GM18511 (cell line): ENCODE results near the gene MYO9A.

Experiments used
- ATAC-seq: cut with Tn5 transposase; IDR thresholded peaks from one replicate; pipeline ENCODE4 v1.9.1; 2021; ENCODE audit warnings: mild to moderate bottlenecking, moderate library complexity; ENCODE audit not compliant: unreplicated experiment

MYO9A gene

GRCh38 chr15:71970435-71970834 is 147.5 kb downstream of the MYO9A start:
- ATAC-seq, result no peak

GRCh38 chr15:71962537-71962936 is 155.4 kb downstream of the MYO9A start:
- no peak for ATAC-seq

DNA sequence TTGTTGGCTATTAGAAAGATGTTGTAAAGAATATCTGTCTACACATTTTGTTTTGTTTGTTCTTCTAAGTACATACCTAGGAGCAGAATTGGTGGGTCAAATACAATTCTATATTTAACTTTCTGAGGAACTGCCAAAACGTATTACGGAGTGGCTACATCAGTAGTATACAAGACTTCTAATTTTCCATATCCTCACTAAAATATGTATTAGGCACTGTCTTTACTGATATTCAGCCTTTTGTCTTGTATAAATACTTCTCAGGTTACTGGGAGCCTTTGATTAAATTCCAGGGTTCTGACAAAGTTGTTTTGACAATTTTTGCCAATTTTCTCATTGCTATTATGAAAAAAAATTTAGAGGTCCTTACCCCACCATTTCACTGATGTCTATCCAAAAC is 160.9 kb downstream of the MYO9A start:
- ATAC-seq, result no peak

- no peak for ATAC-seq
Observed at GRCh38 chr15:71951134-71951533, 166.8 kb downstream of the MYO9A start.

GRCh38 chr15:71945012-71945411 is 172.9 kb downstream of the MYO9A start:
- no peak for ATAC-seq

DNA sequence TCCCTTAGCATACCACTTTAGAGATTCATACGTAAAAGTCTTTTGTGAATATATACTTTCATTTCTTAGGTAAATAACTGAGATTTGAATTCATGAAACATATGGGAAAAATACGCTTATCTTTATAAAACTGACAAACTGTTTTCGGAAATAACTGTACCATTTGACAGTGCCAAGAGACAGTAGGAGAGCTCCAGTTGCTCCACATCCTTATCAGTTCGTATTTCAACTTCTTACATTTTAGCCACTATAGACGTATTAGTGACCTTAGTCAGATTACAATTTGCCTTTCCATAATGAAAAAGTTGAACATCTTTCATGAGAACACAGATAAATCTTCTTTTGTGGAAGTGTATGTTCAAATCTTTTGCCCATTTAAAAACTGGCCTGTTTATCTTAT is 174.1 kb downstream of the MYO9A start:
- ATAC-seq, result no peak

- ATAC-seq, result no peak
Observed at GRCh38 chr15:71939981-71940588, 177.9 kb downstream of the MYO9A start.

DNA sequence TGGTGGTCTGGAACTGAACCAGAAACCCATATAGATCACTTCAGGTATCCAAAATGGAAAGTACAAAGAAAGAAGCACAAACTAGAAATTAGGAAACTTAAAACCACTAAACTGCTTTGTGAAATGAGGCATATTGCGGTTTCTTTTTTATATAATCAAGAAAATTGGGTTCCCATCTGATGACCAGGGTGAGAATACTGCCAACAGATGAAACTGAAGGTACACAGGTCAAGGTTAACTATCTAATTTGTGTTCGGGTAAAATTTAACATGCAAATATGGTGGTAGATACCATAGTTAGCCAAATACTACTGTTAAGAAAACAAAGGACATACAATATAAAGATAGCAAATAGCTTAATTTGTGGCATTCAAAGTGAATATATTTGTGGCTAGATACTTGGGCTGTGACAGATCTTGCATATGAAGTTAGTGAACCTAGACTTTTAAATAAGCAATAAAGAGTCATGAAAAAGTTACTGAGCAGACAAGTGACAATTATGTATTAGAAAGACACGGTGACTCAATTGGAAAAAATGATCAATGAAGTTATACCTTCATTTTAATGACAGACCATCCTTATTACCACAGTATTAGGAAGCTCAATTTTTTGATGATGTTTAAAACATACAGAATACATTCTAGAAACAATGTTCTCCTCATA is 180.2 kb downstream of the MYO9A start:
- ATAC-seq, result peak; percentile 55

- ATAC-seq, result no peak
Observed at GRCh38 chr15:71934446-71934845, 183.5 kb downstream of the MYO9A start.

DNA sequence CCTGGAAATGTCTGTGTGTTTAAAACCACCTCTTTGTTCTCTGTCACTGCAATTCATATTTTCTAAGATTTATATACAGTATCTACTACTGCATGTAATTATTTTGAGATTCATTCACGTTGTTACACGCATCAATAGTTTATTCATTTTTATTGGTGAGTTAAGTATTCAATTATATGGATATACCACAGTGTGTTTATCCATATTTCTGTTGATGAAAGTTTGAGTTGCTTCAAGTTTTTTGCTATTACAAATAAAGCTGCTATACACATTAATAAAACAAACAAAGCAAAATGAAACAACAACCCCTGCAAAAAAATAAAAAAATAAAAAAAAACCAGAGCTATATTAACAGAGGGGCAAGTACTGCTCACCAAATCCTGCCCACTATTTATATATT is 185.3 kb downstream of the MYO9A start:
- no peak for ATAC-seq

DNA sequence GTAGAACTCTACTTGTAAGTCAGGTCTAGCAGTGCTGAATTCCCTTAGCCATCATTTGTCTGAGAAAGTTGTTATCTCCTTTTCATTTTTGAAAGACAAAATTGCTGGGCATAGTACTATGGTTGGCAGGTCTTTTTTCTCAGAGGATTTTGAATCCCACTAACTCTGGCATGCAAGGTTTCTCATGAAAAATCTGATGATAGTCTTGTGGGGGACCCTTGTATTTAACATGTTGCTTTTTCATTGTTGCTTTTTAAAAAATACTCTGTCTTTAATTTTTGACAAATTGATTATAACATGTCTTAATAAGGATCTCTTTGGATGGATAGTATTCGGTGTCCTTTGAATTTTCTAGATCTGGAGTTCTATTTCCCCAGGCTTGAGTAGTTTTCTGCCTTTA is 186.7 kb downstream of the MYO9A start:
- ATAC-seq, result no peak

DNA sequence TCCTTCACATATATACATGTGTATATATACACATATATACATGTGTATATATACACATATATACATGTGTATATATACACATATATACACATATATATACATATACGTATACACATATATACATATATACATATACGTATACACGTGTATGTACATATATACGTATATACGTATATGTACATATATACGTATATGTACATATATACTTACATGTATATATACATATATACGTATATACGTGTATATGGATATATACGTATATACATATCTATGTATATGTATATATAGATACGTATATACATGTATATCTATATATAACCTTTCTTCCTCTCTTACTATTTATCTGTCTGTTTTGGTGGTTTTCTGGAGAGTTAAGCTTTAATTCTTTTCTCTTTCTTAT is 192.8 kb downstream of the MYO9A start:
- no peak for ATAC-seq

DNA sequence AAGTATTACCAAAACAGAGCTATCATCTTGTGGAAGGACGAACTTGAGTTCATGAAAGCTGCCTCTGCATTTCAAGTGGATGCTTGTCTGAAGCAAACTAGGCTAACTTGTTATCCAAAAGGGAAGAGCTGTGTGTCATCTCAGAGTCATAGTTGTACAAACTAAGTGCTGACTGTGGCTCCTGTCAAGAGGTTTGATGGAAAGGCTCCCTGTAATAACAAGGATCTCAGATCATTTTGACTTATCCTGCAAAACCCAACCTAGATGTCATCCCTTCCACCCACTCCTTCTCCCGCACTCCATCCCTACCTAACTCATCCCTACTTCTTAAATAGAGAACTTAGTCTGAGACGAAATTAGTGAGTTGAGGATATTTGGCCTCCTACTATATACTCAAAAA is 196.8 kb downstream of the MYO9A start:
- ATAC-seq, result no peak

- ATAC-seq, result no peak
Observed at GRCh38 chr15:71920573-71920972, 197.4 kb downstream of the MYO9A start.

DNA sequence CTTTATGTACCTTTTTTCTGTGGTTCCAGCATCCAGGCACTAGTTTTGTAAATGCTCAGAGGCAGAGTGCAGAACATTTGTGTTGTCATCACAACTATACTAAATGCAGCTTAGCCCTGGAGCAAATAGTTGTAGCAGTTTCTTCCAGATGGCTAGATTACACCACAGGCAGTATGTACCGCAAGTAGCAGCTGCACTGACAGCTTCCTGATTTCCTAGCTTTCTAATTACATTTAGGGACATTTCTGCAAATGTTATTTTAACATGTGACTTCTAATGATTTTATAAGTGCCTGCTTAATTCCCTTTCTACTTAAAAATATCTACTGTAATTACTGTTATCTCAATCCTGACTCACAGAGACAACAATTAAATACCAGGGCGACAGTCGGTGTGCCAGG is 201.1 kb downstream of the MYO9A start:
- no peak for ATAC-seq

GRCh38 chr15:71914092-71914491 is 203.9 kb downstream of the MYO9A start:
- no peak for ATAC-seq

- no peak for ATAC-seq
Observed at GRCh38 chr15:71899674-71900073, 218.3 kb downstream of the MYO9A start.

GRCh38 chr15:71893691-71894090 is 224.3 kb downstream of the MYO9A start:
- no peak for ATAC-seq

DNA sequence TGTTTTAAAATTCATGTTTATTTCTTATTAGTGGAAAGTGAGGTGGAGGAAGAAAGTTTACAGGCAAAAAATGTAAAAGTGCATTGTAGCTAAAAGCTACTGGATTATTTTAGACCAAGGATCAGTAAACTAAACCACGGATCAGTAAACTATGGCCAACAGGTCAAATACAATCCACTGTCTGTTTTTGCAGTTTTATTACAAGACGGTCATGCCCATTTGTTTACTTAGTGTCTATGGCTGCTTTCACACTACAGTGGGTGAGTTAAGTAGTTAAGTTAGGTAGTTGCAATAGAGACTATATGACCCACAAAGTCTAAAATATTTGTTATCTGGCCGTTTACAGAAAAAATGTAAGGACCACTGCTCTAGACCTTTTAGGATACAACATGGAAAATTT is 225.6 kb downstream of the MYO9A start:
- no peak for ATAC-seq

DNA sequence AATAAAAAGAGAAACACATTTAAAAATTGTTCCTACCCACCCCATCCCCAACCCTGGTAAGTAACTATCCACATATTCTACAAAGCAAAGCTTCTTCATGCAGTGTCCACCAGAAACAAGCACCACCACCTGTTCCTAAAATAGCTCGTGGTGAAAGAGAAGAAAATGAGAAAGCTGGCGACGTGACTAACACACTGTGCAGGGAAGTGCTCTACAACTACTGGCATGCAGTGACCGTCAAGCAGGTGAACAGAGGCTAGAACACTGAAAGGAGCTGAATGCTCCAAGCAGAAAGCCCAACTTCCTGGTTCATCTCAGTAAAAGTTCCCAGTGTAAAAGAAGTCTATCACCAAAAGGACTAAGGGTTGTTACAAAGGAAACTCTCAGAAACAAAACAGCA is 226.9 kb downstream of the MYO9A start:
- ATAC-seq, result no peak

- ATAC-seq, result no peak
Observed at GRCh38 chr15:71889947-71890346, 228.0 kb downstream of the MYO9A start.

DNA sequence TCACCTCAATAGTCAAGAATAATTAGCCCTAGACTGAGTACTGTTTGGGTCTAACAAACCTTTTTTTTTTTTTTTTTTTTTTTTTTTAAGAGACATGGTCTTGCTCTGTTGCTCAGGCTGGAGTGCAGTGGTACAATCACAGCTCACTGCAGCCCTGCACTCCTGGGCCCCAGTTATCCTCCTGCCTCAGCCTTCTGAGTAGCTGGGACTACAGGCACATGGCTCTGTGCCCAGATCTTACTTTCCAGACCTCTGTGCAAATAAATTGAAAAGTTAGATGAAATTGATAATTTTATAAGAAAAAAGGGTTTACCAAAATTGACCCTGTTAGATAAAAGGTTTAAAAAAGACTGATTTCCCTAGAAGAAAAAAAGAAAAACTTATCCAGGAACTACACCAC is 228.6 kb downstream of the MYO9A start:
- ATAC-seq, result no peak

DNA sequence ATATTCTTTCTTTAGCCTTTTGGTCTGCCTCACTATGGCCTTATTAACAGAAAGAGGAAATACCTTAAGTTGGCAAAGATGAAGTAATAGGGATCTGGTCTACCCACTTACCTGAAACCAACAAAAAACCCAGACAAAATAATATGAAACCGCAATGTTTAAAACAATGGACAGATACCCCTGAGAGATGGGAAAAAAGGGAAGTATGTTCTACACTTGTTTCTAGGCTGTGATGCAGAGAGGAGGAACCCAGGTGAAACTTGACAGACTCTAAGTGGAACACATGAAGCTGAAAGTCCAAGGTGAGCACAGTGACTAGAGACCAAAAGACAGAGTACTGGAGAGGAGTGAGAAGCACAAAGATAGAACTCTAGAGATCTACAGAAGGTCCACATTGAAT is 229.2 kb downstream of the MYO9A start:
- peak; percentile 51 for ATAC-seq
